Adrenal gland (tissue), 5 donors: ENCODE results near the gene ELMO3.

Experiments used
- POLR2A ChIP-seq, 2 donors: fragments of 450-650 bp; IDR thresholded peaks; one replicate each; pipeline ENCODE4 v1.6.1; 2017; ENCODE audit warnings: antibody characterized with exemption in 2 of 2, mild to moderate bottlenecking in 2 of 2, moderate library complexity in 1 of 2
- TF ChIP-seq, protein P1 (sequence below), 6 experiments: fragments of 450-650 bp in 4 of 6; fragments of 200-600 bp in 2 of 6; sonication (generic) in 1 of 6; IDR thresholded peaks; 1 replicate in 5 of 6; 2 replicates in 1 of 6; pipeline versions ENCODE4 v1.5.1 to v1.8.0; 2016 to 2021; ENCODE audit warnings: antibody characterized with exemption in 6 of 6, mild to moderate bottlenecking in 2 of 6, moderate library complexity in 1 of 6
- donor health status: DM: no; HTN: no; CAD: no.

DNA sequence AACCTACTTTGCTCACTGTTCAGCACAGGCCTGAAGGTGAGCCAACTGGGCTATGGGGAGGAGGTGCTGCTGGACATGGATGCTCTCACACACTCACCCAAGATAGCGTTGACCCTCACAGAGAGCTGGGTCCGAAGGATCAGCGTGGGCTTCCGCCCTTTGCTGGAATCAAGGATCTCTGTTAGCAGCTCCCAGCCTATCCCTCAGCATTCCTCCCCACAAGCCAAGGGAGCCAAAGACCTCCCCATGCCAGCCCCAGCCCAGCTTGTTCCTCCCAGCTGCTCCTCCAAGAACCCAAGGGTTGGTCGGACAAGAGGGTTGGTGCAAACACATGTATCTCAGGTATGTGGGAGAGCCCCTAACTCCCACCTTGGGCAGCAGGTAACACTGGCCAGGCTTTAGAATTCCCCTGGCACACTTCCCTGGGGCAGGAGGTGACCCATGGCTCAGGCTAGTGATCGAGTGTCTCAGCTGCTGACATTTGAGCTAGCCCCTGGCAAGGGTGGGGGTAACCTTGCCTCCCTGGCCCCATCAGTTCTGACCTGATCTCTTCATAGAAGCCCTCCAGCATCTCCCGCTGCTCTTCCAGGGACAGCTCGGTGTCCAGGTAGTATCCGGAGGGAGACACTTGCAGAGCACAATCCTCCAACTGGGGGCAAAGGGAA is 40.0 kb downstream of the ELMO3 start:
- TF ChIP-seq, protein P1, sequence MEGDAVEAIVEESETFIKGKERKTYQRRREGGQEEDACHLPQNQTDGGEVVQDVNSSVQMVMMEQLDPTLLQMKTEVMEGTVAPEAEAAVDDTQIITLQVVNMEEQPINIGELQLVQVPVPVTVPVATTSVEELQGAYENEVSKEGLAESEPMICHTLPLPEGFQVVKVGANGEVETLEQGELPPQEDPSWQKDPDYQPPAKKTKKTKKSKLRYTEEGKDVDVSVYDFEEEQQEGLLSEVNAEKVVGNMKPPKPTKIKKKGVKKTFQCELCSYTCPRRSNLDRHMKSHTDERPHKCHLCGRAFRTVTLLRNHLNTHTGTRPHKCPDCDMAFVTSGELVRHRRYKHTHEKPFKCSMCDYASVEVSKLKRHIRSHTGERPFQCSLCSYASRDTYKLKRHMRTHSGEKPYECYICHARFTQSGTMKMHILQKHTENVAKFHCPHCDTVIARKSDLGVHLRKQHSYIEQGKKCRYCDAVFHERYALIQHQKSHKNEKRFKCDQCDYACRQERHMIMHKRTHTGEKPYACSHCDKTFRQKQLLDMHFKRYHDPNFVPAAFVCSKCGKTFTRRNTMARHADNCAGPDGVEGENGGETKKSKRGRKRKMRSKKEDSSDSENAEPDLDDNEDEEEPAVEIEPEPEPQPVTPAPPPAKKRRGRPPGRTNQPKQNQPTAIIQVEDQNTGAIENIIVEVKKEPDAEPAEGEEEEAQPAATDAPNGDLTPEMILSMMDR (IDR thresholded peaks at IDR 0.05), result no peak
- no peak for TF ChIP-seq POLR2A (IDR thresholded peaks at IDR 0.05)
